Ishikawa (cell line): ENCODE measurements around the gene ZNF629.

ENCODE experiments used
- CEBPB ChIP-seq: IDR thresholded peaks from 2 replicates; pipeline ENCODE4 v1.6.1; 2012
- CREB1 ChIP-seq: IDR thresholded peaks from 2 replicates; pipeline ENCODE4 v1.6.1; 2012; ENCODE audit warnings: low read depth
- EGR1 ChIP-seq: IDR thresholded peaks from 2 replicates; pipeline ENCODE4 v1.6.1; 2012
- EP300 ChIP-seq: IDR thresholded peaks from 2 replicates; pipeline ENCODE4 v1.6.1; 2012; ENCODE audit warnings: borderline replicate concordance
- FOXM1 ChIP-seq: IDR thresholded peaks from 2 replicates; pipeline ENCODE4 v1.6.1; 2012; ENCODE audit warnings: low read depth, borderline replicate concordance
- MAX ChIP-seq: IDR thresholded peaks from 2 replicates; pipeline ENCODE4 v1.6.1; 2012
- NFIC ChIP-seq: IDR thresholded peaks from 2 replicates; pipeline ENCODE4 v1.6.1; 2012
- RAD21 ChIP-seq: IDR thresholded peaks from 2 replicates; pipeline ENCODE4 v1.6.1; 2012; ENCODE audit warnings: low read depth
- REST ChIP-seq: IDR thresholded peaks from 2 replicates; pipeline ENCODE4 v1.6.1; 2012; ENCODE audit warnings: low read depth, mild to moderate bottlenecking
- TAF1 ChIP-seq: IDR thresholded peaks from 2 replicates; pipeline ENCODE4 v1.6.1; 2012; ENCODE audit warnings: low read depth, mild to moderate bottlenecking
- TCF12 ChIP-seq: IDR thresholded peaks from 2 replicates; pipeline ENCODE4 v1.6.1; 2012; ENCODE audit warnings: low read depth
- TEAD4 ChIP-seq: IDR thresholded peaks from 2 replicates; pipeline ENCODE4 v1.6.1; 2012
- USF1 ChIP-seq: IDR thresholded peaks from 2 replicates; pipeline ENCODE4 v1.6.1; 2012
- YY1 ChIP-seq: IDR thresholded peaks from 2 replicates; pipeline ENCODE4 v1.6.1; 2012; ENCODE audit warnings: low read depth
- ZBTB7A ChIP-seq: IDR thresholded peaks from 2 replicates; pipeline ENCODE4 v1.6.1; 2012; ENCODE audit warnings: low read depth

ZNF629 gene

GRCh38 chr16:30743716-30744115 lies 43.3 kb downstream of the ZNF629 start:
- no peak for TF ChIP-seq YY1
- no peak for TF ChIP-seq NFIC
- TF ChIP-seq RAD21 = no peak
- no peak for TF ChIP-seq USF1
- TF ChIP-seq ZBTB7A = no peak
- no peak for TF ChIP-seq TEAD4
- no peak for TF ChIP-seq CEBPB
- TF ChIP-seq EGR1 = no peak
- TF ChIP-seq EP300 = no peak
- no peak for TF ChIP-seq TCF12
- TF ChIP-seq TAF1 = no peak
- no peak for TF ChIP-seq REST
- TF ChIP-seq CREB1 = no peak
- no peak for TF ChIP-seq MAX

GRCh38 chr16:30741461-30741914 lies 45.5 kb downstream of the ZNF629 start:
- TF ChIP-seq CREB1 (no peak), TEAD4 (peak; percentile 89), MAX (no peak), USF1 (0 out of 2 replicates have a peak, but pooled peaks have one; percentile 17), NFIC (peak; percentile 34; the same call in 1 of the 2 replicates), RAD21 (no peak)

GRCh38 chr16:30740364-30741251 lies 46.4 kb downstream of the ZNF629 start:
- TF ChIP-seq YY1 (no peak), ZBTB7A (no peak), RAD21 (no peak; the same call in 1 of the 2 replicates), CEBPB (peak; percentile 76), EP300 (no peak), CREB1 (no peak), TEAD4 (no peak; the same call in 1 of the 2 replicates), TAF1 (no peak), MAX (peak; percentile 82), FOXM1 (no peak), TCF12 (peak; percentile 43; the same call in 1 of the 2 replicates), REST (no peak), USF1 (peak; percentile 92), NFIC (peak; percentile 75; the same call in 1 of the 2 replicates), EGR1 (no peak)

GRCh38 chr16:30738984-30739951 lies 47.7 kb downstream of the ZNF629 start:
- TF ChIP-seq TEAD4 = no peak
- TF ChIP-seq ZBTB7A = 0 out of 2 replicates have a peak, but pooled peaks have one; percentile 21
- TF ChIP-seq EP300 = no peak
